Measurements from ENCODE around the gene CC2D1A. TPM values are rescaled to one million over a fixed set of nuclear protein-coding genes. Genes with fewer than 3 reads are reported as not detected.
"Not testable (repeated sequence)": the region's sequence is repeated elsewhere in the genome, so short reads cannot be mapped to it uniquely, and the experiment has no call there.

CC2D1A gene
- total RNA-seq, 1 donor from 2014 or later = 2.1 TPM

DNA sequence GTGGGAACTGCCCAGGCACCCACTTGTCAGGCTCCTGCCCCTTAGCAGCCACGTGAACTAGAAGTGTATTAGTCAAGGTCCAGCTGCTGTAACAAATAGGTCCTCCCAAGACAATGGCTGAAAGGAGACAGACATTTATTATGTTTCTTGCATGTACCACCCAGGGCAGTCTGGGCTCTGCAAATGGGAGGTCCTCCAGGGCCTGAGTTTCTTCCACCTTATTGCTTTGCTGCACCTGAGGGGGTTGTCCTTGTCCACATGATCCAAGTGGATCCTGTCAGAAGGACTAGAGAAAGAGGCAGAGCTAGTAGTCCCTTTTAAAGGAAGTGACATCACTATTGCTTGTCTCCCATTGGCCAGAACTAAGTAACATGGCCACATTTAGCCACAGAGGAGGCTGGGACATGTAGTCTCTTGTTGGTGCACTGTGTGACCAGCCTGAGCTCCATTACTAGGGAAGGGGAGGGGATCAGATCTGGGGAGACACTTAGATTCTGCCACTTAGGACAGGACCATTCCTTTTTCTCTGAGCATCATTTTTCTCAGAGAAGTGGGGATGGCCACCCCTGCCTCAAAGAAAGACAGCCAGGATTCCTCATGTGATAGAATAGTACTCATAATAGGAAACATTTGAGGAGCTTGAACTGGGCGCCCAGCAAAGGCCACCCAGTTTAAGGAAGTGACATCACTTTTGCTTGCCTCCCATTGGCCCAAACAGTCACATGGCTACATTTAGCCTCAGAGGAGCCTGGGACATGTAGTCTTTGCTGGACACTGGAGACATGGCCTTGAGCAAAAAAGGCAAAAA lies 15.1 kb downstream of the CC2D1A start:
- H3K36me3 ChIP-seq (ENCODE audit: control insufficient read depth in 3 of 3, insufficient read depth in 3 of 3, low read length in 3 of 3) = peaks cover 43 to 53% (median 48%) of the 10 kb centered on the region in 3 donors
- H3K27ac ChIP-seq (ENCODE audit: low read depth, low read length) = no peak overlapping the region
- no peaks in the 10 kb centered on the region for H3K9me3 ChIP-seq (ENCODE audit: control insufficient read depth in 3 of 3, low read length in 3 of 3)
- no peak overlapping the region for H3K4me3 ChIP-seq (ENCODE audit: low read length in 3 of 3)
- no peak overlapping the region for H3K9ac ChIP-seq (ENCODE audit: low read depth in 1 of 3, low read length in 3 of 3)
- no peaks in the 10 kb centered on the region for H3K27me3 ChIP-seq (ENCODE audit: control insufficient read depth in 3 of 3, insufficient read depth in 3 of 3, low read length in 3 of 3)
- peaks cover 0 to 4% (median 2%) of the 10 kb centered on the region in 3 donors for H3K4me1 ChIP-seq (ENCODE audit: control insufficient read depth in 3 of 3, insufficient read depth in 3 of 3, low read length in 3 of 3)

DNA sequence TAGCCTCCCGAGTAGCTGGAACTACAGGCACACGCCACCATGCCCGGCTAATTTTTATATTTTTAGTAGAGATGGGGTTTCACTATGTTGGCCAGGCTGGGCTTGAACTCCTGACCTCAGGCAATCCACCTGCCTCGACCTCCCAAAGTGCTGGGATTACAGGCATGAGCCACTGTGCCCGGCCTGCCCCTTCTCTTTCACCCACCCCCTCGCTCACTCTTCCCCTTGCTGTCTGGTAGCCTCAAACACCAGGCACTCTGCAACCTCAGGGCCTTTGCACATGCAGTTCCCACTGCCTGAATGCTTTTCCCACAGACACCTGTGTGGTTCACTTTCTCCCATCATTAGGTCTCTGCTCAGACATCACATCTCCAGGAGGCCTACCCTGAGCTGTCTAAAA lies 16.1 kb downstream of the CC2D1A start:
- not testable (repeated sequence) for H3K4me3 ChIP-seq (ENCODE audit: low read length in 3 of 3); H3K9ac ChIP-seq (ENCODE audit: low read depth in 1 of 3, low read length in 3 of 3); H3K27me3 ChIP-seq (ENCODE audit: control insufficient read depth in 3 of 3, insufficient read depth in 3 of 3, low read length in 3 of 3); H3K9me3 ChIP-seq (ENCODE audit: control insufficient read depth in 3 of 3, low read length in 3 of 3); H3K27ac ChIP-seq (ENCODE audit: low read depth, low read length)
- H3K4me1 ChIP-seq (ENCODE audit: control insufficient read depth in 3 of 3, insufficient read depth in 3 of 3, low read length in 3 of 3) = peaks cover 3 to 11% (median 4%) of the 10 kb centered on the region in 3 donors
- H3K36me3 ChIP-seq (ENCODE audit: control insufficient read depth in 3 of 3, insufficient read depth in 3 of 3, low read length in 3 of 3) = peaks cover 53 to 58% (median 54%) of the 10 kb centered on the region in 3 donors

DNA sequence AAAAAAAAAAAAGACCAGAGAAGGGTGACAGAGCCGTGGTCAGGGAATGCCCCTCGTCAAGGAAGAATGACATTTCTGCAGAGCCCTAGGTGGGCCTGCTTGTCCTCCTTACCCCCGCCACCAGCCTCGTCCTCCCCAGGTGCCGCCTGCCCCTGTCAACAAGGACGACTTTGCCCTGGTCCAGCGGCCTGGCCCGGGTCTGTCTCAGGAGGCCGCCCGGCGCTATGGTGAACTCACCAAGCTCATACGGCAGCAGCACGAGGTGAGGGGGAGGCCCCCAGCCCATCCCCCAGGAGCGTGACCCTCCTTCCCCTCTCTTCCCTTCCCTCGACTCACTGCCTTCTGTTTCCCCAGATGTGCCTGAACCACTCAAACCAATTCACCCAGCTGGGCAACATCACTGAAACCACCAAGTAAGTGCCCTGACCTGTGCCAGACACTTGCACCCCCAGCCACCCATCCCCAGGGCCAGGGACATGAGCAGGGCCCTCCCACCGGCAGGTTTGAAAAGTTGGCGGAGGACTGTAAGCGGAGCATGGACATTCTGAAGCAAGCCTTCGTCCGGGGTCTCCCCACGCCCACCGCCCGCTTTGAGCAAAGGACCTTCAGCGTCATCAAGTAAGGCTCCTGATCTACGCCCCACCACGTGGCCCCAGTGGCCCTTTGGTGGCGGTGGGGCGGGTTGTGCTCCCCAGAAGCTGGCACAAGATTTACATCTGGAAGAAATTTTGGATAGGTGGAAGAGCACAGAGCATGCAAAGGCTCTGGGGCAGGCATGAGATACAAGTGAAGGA lies 17.4 kb downstream of the CC2D1A start:
- Histone ChIP-seq H3K9me3 (ENCODE audit: control insufficient read depth in 3 of 3, low read length in 3 of 3) (no peaks in the 10 kb centered on the region), H3K27me3 (ENCODE audit: control insufficient read depth in 3 of 3, insufficient read depth in 3 of 3, low read length in 3 of 3) (no peaks in the 10 kb centered on the region), H3K4me3 (ENCODE audit: low read length in 3 of 3) (no peak overlapping the region), H3K27ac (ENCODE audit: low read depth, low read length) (no peak overlapping the region), H3K9ac (ENCODE audit: low read depth in 1 of 3, low read length in 3 of 3) (no peak overlapping the region), H3K4me1 (ENCODE audit: control insufficient read depth in 3 of 3, insufficient read depth in 3 of 3, low read length in 3 of 3) (peaks cover 0 to 10% (median 3%) of the 10 kb centered on the region in 3 donors), H3K36me3 (ENCODE audit: control insufficient read depth in 3 of 3, insufficient read depth in 3 of 3, low read length in 3 of 3) (peaks cover 52 to 59% (median 55%) of the 10 kb centered on the region in 3 donors)

DNA sequence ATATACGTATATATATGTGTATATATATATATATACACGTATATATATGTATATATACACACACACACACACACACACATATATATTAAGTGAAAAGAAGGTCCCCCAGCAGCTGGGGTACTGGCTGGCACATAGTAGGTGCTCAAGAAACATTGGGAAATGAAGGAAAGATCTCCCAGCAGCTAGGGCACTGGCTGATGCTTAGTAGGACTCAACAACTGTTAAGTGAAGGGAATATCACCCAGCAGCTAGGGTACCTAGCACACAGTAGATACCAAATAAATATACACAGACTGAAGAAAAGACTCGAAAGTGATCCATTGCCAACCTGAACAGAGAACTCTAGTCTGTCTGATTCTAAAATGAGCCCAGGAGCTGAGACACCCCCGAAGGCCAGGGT lies 20.0 kb downstream of the CC2D1A start:
- no peak overlapping the region for H3K4me3 ChIP-seq (ENCODE audit: low read length in 3 of 3)
- no peak overlapping the region for H3K27ac ChIP-seq (ENCODE audit: low read depth, low read length)
- no peaks in the 10 kb centered on the region for H3K27me3 ChIP-seq (ENCODE audit: control insufficient read depth in 3 of 3, insufficient read depth in 3 of 3, low read length in 3 of 3)
- H3K4me1 ChIP-seq (ENCODE audit: control insufficient read depth in 3 of 3, insufficient read depth in 3 of 3, low read length in 3 of 3) = peaks cover 0 to 10% (median 3%) of the 10 kb centered on the region in 3 donors
- H3K9ac ChIP-seq (ENCODE audit: low read depth in 1 of 3, low read length in 3 of 3) = no peak overlapping the region
- no peaks in the 10 kb centered on the region for H3K9me3 ChIP-seq (ENCODE audit: control insufficient read depth in 3 of 3, low read length in 3 of 3)
- peaks cover 40 to 49% (median 42%) of the 10 kb centered on the region in 3 donors for H3K36me3 ChIP-seq (ENCODE audit: control insufficient read depth in 3 of 3, insufficient read depth in 3 of 3, low read length in 3 of 3)

DNA sequence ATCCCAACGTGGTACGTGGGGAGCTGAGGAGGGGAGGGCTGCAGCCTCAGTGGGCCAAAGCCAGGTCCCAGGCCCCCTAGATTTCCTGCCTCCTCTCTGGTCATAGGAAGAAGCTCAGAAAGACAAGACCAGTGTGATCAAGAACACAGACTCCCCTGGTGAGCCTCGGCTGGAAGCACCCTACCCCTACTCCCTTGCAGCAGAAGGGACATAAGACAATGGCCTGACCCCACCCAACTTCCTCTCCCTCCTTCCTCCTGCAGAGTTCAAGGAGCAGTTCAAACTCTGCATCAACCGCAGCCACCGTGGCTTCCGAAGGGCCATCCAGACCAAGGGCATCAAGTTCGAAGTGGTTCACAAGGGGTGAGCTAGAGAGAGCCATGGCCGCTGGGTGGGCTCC lies 20.7 kb downstream of the CC2D1A start:
- Histone ChIP-seq H3K27ac (ENCODE audit: low read depth, low read length) (no peak overlapping the region), H3K36me3 (ENCODE audit: control insufficient read depth in 3 of 3, insufficient read depth in 3 of 3, low read length in 3 of 3) (peaks cover 33 to 43% (median 36%) of the 10 kb centered on the region in 3 donors)

DNA sequence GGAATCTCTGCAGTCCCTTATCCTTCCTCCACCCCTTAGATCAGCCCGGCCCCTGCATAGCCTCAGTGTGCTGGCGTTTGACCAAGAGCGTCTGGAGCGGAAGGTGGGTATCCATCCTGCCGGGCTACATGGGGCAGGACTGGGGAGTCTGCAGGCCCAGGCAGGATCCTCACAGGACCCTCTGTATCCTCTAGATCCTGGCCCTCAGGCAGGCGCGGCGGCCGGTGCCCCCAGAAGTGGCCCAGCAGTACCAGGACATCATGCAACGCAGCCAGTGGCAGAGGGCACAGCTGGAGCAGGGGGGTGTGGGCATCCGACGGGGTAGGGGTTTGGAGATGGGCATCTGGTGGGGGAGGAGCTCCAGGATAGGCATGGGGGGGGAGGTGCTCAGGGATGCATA lies 23.3 kb downstream of the CC2D1A start:
- no peak overlapping the region for H3K27ac ChIP-seq (ENCODE audit: low read depth, low read length)
- H3K4me1 ChIP-seq (ENCODE audit: control insufficient read depth in 3 of 3, insufficient read depth in 3 of 3, low read length in 3 of 3) = peaks cover 0 to 10% (median 3%) of the 10 kb centered on the region in 3 donors
- peaks cover 0 to 3% (median 0%) of the 10 kb centered on the region in 3 donors for H3K27me3 ChIP-seq (ENCODE audit: control insufficient read depth in 3 of 3, insufficient read depth in 3 of 3, low read length in 3 of 3)
- H3K9me3 ChIP-seq (ENCODE audit: control insufficient read depth in 3 of 3, low read length in 3 of 3) = no peaks in the 10 kb centered on the region
- no peak overlapping the region for H3K9ac ChIP-seq (ENCODE audit: low read depth in 1 of 3, low read length in 3 of 3)
- H3K36me3 ChIP-seq (ENCODE audit: control insufficient read depth in 3 of 3, insufficient read depth in 3 of 3, low read length in 3 of 3) = peaks cover 14 to 26% (median 24%) of the 10 kb centered on the region in 3 donors
- no peak overlapping the region for H3K4me3 ChIP-seq (ENCODE audit: low read length in 3 of 3)

More for the DNA sequence above, 20.7 kb downstream of the CC2D1A start:
- Histone ChIP-seq H3K9me3 (ENCODE audit: control insufficient read depth in 3 of 3, low read length in 3 of 3) (no peaks in the 10 kb centered on the region), H3K9ac (ENCODE audit: low read depth in 1 of 3, low read length in 3 of 3) (no peak overlapping the region), H3K27me3 (ENCODE audit: control insufficient read depth in 3 of 3, insufficient read depth in 3 of 3, low read length in 3 of 3) (no peaks in the 10 kb centered on the region), H3K4me1 (ENCODE audit: control insufficient read depth in 3 of 3, insufficient read depth in 3 of 3, low read length in 3 of 3) (peaks cover 0 to 10% (median 3%) of the 10 kb centered on the region in 3 donors), H3K4me3 (ENCODE audit: low read length in 3 of 3) (no peak overlapping the region)

DNA sequence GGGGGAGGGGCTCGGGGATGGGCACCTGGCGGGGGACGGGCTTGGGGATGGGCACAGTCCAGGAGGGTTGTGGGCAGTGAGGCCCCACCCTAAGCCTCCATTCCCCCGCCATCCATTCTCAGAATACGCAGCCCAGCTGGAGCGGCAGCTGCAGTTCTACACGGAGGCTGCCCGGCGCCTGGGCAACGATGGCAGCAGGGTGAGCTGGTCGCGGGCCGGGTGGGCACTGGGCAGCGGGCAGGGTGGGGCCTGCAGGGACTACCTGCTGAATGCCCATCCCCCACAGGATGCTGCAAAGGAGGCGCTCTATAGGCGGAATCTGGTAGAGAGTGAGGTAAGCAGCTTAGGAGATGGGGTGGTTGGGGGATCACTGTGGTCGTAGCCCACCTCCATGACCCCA lies 24.0 kb downstream of the CC2D1A start:
- Histone ChIP-seq H3K9me3 (ENCODE audit: control insufficient read depth in 3 of 3, low read length in 3 of 3) (no peaks in the 10 kb centered on the region), H3K27me3 (ENCODE audit: control insufficient read depth in 3 of 3, insufficient read depth in 3 of 3, low read length in 3 of 3) (peaks cover 0 to 9% (median 4%) of the 10 kb centered on the region in 3 donors), H3K36me3 (ENCODE audit: control insufficient read depth in 3 of 3, insufficient read depth in 3 of 3, low read length in 3 of 3) (peaks cover 11 to 22% (median 21%) of the 10 kb centered on the region in 3 donors), H3K4me3 (ENCODE audit: low read length in 3 of 3) (no peak overlapping the region), H3K4me1 (ENCODE audit: control insufficient read depth in 3 of 3, insufficient read depth in 3 of 3, low read length in 3 of 3) (peaks cover 0 to 10% (median 3%) of the 10 kb centered on the region in 3 donors), H3K9ac (ENCODE audit: low read depth in 1 of 3, low read length in 3 of 3) (no peak overlapping the region), H3K27ac (ENCODE audit: low read depth, low read length) (no peak overlapping the region)

DNA sequence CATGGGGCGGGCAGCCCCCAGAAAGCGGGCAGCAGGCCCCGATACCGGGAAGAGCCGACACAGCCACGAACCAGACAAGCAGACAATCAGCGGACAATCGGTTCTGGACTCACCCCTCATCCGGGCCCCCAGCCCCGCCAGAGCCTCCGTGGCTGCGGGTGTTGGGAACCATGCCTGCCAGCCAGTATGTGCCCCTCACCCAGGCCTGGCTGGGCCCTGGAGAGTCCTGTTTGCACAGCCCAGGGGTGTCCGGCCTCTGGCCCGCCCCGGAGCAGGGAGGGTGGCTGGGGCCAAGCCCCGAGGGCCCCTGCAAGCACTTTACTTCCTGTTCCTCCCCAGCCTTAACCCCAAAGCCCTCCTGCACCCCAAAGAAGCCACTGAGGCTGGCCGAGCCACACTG lies 24.4 kb downstream of the CC2D1A start:
- H3K36me3 ChIP-seq (ENCODE audit: control insufficient read depth in 3 of 3, insufficient read depth in 3 of 3, low read length in 3 of 3) = peaks cover 11 to 20% (median 20%) of the 10 kb centered on the region in 3 donors
- H3K4me3 ChIP-seq (ENCODE audit: low read length in 3 of 3) = no peak overlapping the region
- H3K9ac ChIP-seq (ENCODE audit: low read depth in 1 of 3, low read length in 3 of 3) = no peak overlapping the region
- H3K27me3 ChIP-seq (ENCODE audit: control insufficient read depth in 3 of 3, insufficient read depth in 3 of 3, low read length in 3 of 3) = peaks cover 0 to 10% (median 6%) of the 10 kb centered on the region in 3 donors
- no peak overlapping the region for H3K27ac ChIP-seq (ENCODE audit: low read depth, low read length)
- H3K4me1 ChIP-seq (ENCODE audit: control insufficient read depth in 3 of 3, insufficient read depth in 3 of 3, low read length in 3 of 3) = peaks cover 0 to 10% (median 3%) of the 10 kb centered on the region in 3 donors
- no peaks in the 10 kb centered on the region for H3K9me3 ChIP-seq (ENCODE audit: control insufficient read depth in 3 of 3, low read length in 3 of 3)

DNA sequence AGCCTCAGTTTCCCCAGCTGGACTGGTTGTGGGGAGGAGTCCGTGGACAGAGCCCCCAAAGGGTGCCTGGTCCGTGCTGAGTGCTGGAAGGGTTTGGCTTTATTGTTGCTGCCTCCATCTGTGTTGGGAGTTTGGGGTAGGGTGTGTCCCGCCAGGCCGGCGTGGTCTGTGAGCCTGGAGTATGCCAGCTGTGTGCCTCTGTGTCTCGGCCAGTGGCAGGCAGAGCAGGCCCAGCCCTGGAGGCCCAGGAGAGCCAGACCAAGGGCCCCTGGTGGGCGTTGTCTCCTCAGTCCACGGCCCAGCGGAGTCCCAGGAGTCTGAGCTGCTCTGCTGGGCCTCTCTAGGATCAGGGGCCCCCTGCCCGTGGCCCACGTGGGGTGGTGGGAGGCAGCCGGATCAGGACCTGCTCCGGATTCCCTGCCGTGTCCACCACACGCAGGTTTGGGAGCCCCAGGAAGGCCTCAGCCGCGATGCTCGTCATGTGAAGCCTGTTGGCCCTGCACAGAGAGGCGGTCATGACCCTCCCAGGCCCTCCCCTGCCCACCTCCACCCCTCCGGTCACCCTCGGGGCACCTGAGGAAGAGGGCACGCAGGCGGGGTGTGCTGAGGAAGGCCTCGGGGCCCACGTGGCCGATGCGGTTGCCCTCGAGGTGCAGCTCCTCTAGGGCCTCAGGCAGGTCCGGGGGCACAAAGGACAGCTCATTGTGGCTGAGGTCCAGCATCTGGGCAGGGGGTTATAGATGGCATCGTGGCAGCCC lies 25.6 kb downstream of the CC2D1A start:
- H3K4me3 ChIP-seq (ENCODE audit: low read length in 3 of 3) = no peak overlapping the region
- no peaks in the 10 kb centered on the region for H3K9me3 ChIP-seq (ENCODE audit: control insufficient read depth in 3 of 3, low read length in 3 of 3)

More for the DNA sequence above, 25.6 kb downstream of the CC2D1A start:
- Histone ChIP-seq H3K27ac (ENCODE audit: low read depth, low read length) (no peak overlapping the region), H3K36me3 (ENCODE audit: control insufficient read depth in 3 of 3, insufficient read depth in 3 of 3, low read length in 3 of 3) (peaks cover 11 to 16% (median 14%) of the 10 kb centered on the region in 3 donors), H3K4me1 (ENCODE audit: control insufficient read depth in 3 of 3, insufficient read depth in 3 of 3, low read length in 3 of 3) (peaks cover 0 to 6% (median 0%) of the 10 kb centered on the region in 3 donors), H3K9ac (ENCODE audit: low read depth in 1 of 3, low read length in 3 of 3) (no peak overlapping the region), H3K27me3 (ENCODE audit: control insufficient read depth in 3 of 3, insufficient read depth in 3 of 3, low read length in 3 of 3) (peaks cover 0 to 21% (median 17%) of the 10 kb centered on the region in 3 donors)
